NT2/D1 (cell line): ENCODE measurements around the gene TMEM60.

ENCODE experiments used
- YY1 ChIP-seq: IDR thresholded peaks from 2 replicates; pipeline ENCODE4 v1.6.1; 2011; ENCODE audit not compliant: insufficient read length, insufficient read depth
- ZNF274 ChIP-seq: IDR thresholded peaks from 2 replicates; pipeline ENCODE4 v1.6.1; 2011; ENCODE audit warnings: mild to moderate bottlenecking, low read depth, low read length

GRCh38 chr7:77826300-77826699 lies 28.1 kb upstream of the TMEM60 start:
- TF ChIP-seq ZNF274 = no peak
- no peak for TF ChIP-seq YY1
